Measurements from ENCODE around the gene GIGYF1.
A peak's percentile ranks its signal among the peaks of the same experiment; 100 is the strongest.
"Not testable (repeated sequence)": the region's sequence is repeated elsewhere in the genome, so short reads cannot be mapped to it uniquely, and the experiment has no call there.

The GIGYF1 gene

GRCh38 chr7:100706672-100707311 lies 12.7 kb upstream of the GIGYF1 start:
- no peak for DNase-seq (ENCODE audit: extremely low read depth, low read depth)
- no peak for TF ChIP-seq CTCF (IDR thresholded peaks at IDR 0.05; ENCODE audit: low read depth, low read length)

- TF ChIP-seq CTCF (IDR thresholded peaks at IDR 0.05; ENCODE audit: low read depth, low read length): no peak
- DNase-seq (ENCODE audit: extremely low read depth, low read depth): peak; percentile 96
These were observed 12.0 kb upstream of the GIGYF1 start, which contains the start of gene POP7 for GRCh38 chr7:100705753-100706671. Gene POP7 (plus strand): TSS chr7:100706121. CDS start chr7:100706831, 710 bp downstream.

- TF ChIP-seq CTCF (IDR thresholded peaks at IDR 0.05; ENCODE audit: low read depth, low read length): peak; percentile 94
- DNase-seq (ENCODE audit: extremely low read depth, low read depth): no peak
These were observed 11.3 kb upstream of the GIGYF1 start for GRCh38 chr7:100705320-100705752.

- DNase-seq (ENCODE audit: extremely low read depth, low read depth): not testable (repeated sequence)
These were observed 7.0 kb upstream of the GIGYF1 start for GRCh38 chr7:100701089-100701488.

- TF ChIP-seq CTCF (IDR thresholded peaks at IDR 0.05; ENCODE audit: low read depth, low read length): no peak
- no peak for DNase-seq (ENCODE audit: extremely low read depth, low read depth)
These were observed 5.0 kb upstream of the GIGYF1 start for GRCh38 chr7:100699018-100699417.

- no peak for TF ChIP-seq CTCF (IDR thresholded peaks at IDR 0.05; ENCODE audit: low read depth, low read length)
- DNase-seq (ENCODE audit: extremely low read depth, low read depth): no peak
These were observed 2.1 kb upstream of the GIGYF1 start for GRCh38 chr7:100696123-100696521.

- TF ChIP-seq CTCF (IDR thresholded peaks at IDR 0.05; ENCODE audit: low read depth, low read length): no peak
- no peak for DNase-seq (ENCODE audit: extremely low read depth, low read depth)
These were observed 545 bp downstream of the GIGYF1 start for GRCh38 chr7:100693312-100694097.

All from AG09319 (cell line).